ENCODE measurements around the gene CCDC150. TPM values are rescaled to one million over a fixed set of nuclear protein-coding genes. Genes with fewer than 3 reads are reported as not detected.

CCDC150 gene
- total RNA-seq, 1 donor from 2014 or later, result 69.4 TPM

- H3K4me1 Mint-ChIP-seq, result peaks cover 6% of the 10 kb centered on the region
- H3K36me3 ChIP-seq, result no peaks in the 10 kb centered on the region
- H3K36me3 Mint-ChIP-seq, result no peaks in the 10 kb centered on the region
- no peak overlapping the region for H3K9ac ChIP-seq
- H2AFZ ChIP-seq (replicated peaks), result no peak overlapping the region
- no peaks in the 10 kb centered on the region for H3K9me3 Mint-ChIP-seq
- no peak for DNase-seq (ENCODE audit: low spot score)
- H3K4me3 Mint-ChIP-seq, result no peak overlapping the region
- no peak overlapping the region for H3K27ac ChIP-seq
- no peaks in the 10 kb centered on the region for H3F3A ChIP-seq (ENCODE audit: low read depth)
- H3K27me3 Mint-ChIP-seq (ENCODE audit: insufficient read depth, low read depth), result peaks cover 2% of the 10 kb centered on the region
- no peak overlapping the region for H3K4me2 ChIP-seq
- H3K4me1 ChIP-seq, result no peaks in the 10 kb centered on the region
- no peaks in the 10 kb centered on the region for H4K20me1 ChIP-seq (ENCODE audit: low read depth)
- peaks cover 28% of the 10 kb centered on the region for H3K27me3 ChIP-seq
- H3K79me2 ChIP-seq (ENCODE audit: low read depth), result no peaks in the 10 kb centered on the region
- H3K27ac Mint-ChIP-seq, result no peak overlapping the region
- TF ChIP-seq CTCF (IDR thresholded peaks at IDR 0.05), result no peak
- TF ChIP-seq EZH2phosphoT487 (IDR thresholded peaks at IDR 0.05), result no peak
- no peak for TF ChIP-seq EZH2 (IDR thresholded peaks at IDR 0.05)
- H3K4me3 ChIP-seq, result no peak overlapping the region
- H3K9me3 ChIP-seq (ENCODE audit: low read depth), result no peaks in the 10 kb centered on the region
These were observed 40.7 kb upstream of the CCDC150 start for GRCh38 chr2:196598846-196599245.

- Histone ChIP-seq H3K27me3 (no peaks in the 10 kb centered on the region), H3K9me3 (ENCODE audit: low read depth) (no peaks in the 10 kb centered on the region), H2AFZ (replicated peaks) (peak overlapping the region; percentile 39), H3K4me1 (no peaks in the 10 kb centered on the region), H4K20me1 (ENCODE audit: low read depth) (no peaks in the 10 kb centered on the region), H3K4me3 (no peak overlapping the region), H3K79me2 (ENCODE audit: low read depth) (no peaks in the 10 kb centered on the region), H3K9ac (no peak overlapping the region), H3K36me3 (no peaks in the 10 kb centered on the region), H3K27ac (no peak overlapping the region), H3K4me2 (no peak overlapping the region), H3F3A (ENCODE audit: low read depth) (no peaks in the 10 kb centered on the region)
- no peak for DNase-seq (ENCODE audit: low spot score)
- Mint-ChIP-seq H3K27ac (no peak overlapping the region), H3K9me3 (no peaks in the 10 kb centered on the region), H3K4me1 (peaks cover 3% of the 10 kb centered on the region), H3K36me3 (no peaks in the 10 kb centered on the region), H3K27me3 (ENCODE audit: insufficient read depth, low read depth) (peaks cover 2% of the 10 kb centered on the region), H3K4me3 (no peak overlapping the region)
- TF ChIP-seq EZH2 (IDR thresholded peaks at IDR 0.05) (no peak), CTCF (IDR thresholded peaks at IDR 0.05) (no peak), EZH2phosphoT487 (IDR thresholded peaks at IDR 0.05) (no peak)
These were observed 37.8 kb upstream of the CCDC150 start for GRCh38 chr2:196601430-196602306.

- H3K9me3 ChIP-seq (ENCODE audit: low read depth), result no peaks in the 10 kb centered on the region
- Mint-ChIP-seq H3K36me3 (no peaks in the 10 kb centered on the region), H3K27ac (no peak overlapping the region), H3K27me3 (ENCODE audit: insufficient read depth, low read depth) (peaks cover 4% of the 10 kb centered on the region), H3K4me1 (peaks cover 3% of the 10 kb centered on the region), H3K4me3 (no peak overlapping the region), H3K9me3 (no peaks in the 10 kb centered on the region)
- no peak overlapping the region for H3K27ac ChIP-seq
- TF ChIP-seq EZH2 (IDR thresholded peaks at IDR 0.05) (no peak), EZH2phosphoT487 (IDR thresholded peaks at IDR 0.05) (no peak), CTCF (IDR thresholded peaks at IDR 0.05) (no peak)
- no peaks in the 10 kb centered on the region for H3F3A ChIP-seq (ENCODE audit: low read depth)
- no peak overlapping the region for H3K9ac ChIP-seq
- H3K4me3 ChIP-seq, result no peak overlapping the region
- no peaks in the 10 kb centered on the region for H4K20me1 ChIP-seq (ENCODE audit: low read depth)
- no peak for DNase-seq (ENCODE audit: low spot score)
- no peak overlapping the region for H3K4me2 ChIP-seq
- no peaks in the 10 kb centered on the region for H3K79me2 ChIP-seq (ENCODE audit: low read depth)
- H3K36me3 ChIP-seq, result no peaks in the 10 kb centered on the region
- peak overlapping the region; percentile 2 for H2AFZ ChIP-seq (replicated peaks)
- H3K4me1 ChIP-seq, result no peaks in the 10 kb centered on the region
- H3K27me3 ChIP-seq, result no peaks in the 10 kb centered on the region
These were observed 35.3 kb upstream of the CCDC150 start for GRCh38 chr2:196604196-196604595.

Data from neural progenitor cell (in vitro differentiated cells).